Pericardium fibroblast (primary cell): Measurements from ENCODE around the gene CST1. TPM values are rescaled to one million over a fixed set of nuclear protein-coding genes. Genes with fewer than 3 reads are reported as not detected.

ENCODE experiments used
- total RNA-seq: library from RNA; depleted of rRNA; stranded (reverse); fragments of >200 nt; gene quantifications from 2 replicates; pipeline ENCODE4 v1.2.3, GENCODE V29; 2015

Gene CST1
- not detected in 2 replicates for total RNA-seq

DNA sequence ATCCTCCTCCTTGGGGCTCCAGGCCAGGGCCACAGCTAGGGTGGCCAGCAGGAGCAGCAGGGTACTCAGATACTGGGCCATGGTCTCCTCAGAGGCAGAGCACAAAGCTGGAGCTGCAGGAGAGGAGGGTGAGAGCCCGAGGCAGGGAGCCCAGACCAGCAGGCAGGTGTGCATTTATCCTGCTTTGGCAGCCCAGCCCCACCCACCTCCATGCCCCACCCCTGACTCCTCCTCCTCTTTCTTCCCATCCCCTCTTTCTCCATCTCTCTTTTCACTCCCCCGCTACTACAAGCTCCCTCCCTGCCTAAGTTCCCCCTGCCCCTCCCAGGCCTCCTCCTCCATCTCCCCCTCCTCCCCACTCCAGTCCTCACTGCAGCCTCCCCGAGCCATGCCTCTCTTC lies at the start of gene CST1:
Gene CST1 (minus strand): TSS at position 150 of the 400 bp plus-strand sequence. CDS start 69 bp downstream, at position 81.

Other genes starting within 250 kb of the CST1 start
- not detected in 2 replicates for gene CST9L, start 182.5 kb downstream of the CST1 start, total RNA-seq
- gene CST9, start 145.0 kb downstream of the CST1 start, total RNA-seq: not detected in 2 replicates
- gene CST3, start 113.0 kb downstream of the CST1 start, total RNA-seq: 1,233 and 2,425 TPM in 2 replicates
- gene CST4, start 61.9 kb downstream of the CST1 start, total RNA-seq: not detected in 2 replicates
- gene CST2, start 75.8 kb upstream of the CST1 start, total RNA-seq: not detected in 2 replicates
- not detected in 2 replicates for gene CST5, start 128.8 kb upstream of the CST1 start, total RNA-seq
- gene GGTLC1, start 237.8 kb upstream of the CST1 start, total RNA-seq: not detected in 2 replicates